Measurements from ENCODE around the gene SYNE1.

SYNE1 gene

DNA sequence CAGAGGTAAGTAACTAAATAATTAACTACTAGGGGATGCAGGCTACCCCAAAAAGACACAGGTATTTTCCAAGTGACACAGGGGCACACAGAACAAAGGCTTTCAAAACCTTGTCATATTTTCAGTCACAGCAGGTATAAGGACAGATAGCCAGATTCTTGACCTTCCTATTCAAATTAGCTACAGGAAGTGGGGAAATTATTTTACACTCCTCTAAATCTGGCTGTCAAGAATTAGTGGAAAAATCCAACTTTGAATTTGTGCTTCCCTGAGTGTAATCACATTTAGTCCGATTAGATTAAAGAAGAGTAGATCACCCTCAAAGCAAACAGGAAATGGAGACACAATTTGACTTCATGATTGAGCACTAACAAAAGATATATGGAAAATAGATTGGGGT lies 60.6 kb downstream of the SYNE1 start:
- no peak for TF ChIP-seq ZFX (IDR thresholded peaks at IDR 0.05)
- no peak overlapping the region for H3K27ac ChIP-seq

DNA sequence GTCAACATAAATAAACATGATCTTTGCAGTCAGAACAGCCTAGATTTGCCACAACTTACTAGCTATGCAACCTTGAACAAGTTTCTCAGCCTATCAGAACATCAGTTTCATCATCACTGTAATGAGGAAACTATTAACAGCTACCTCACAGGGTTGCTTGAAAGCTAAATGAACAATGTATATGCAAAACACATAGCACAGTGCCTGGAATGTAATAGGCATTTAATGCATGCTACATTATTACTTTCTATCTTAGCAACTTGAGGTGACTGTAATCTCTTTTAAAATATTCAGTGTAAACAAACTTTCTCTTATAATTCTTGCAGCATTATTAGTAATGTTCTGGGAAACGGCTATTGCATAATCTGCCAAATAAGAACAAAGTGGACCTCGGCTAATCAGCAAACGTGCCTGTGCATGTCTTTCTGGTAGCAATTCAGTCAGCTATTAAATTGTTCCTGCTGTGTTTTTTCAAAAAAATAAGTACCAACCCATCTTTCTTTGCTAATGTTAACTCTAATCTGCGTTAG lies 61.5 kb downstream of the SYNE1 start:
- no peak overlapping the region for H3K27ac ChIP-seq
- TF ChIP-seq, protein P1, sequence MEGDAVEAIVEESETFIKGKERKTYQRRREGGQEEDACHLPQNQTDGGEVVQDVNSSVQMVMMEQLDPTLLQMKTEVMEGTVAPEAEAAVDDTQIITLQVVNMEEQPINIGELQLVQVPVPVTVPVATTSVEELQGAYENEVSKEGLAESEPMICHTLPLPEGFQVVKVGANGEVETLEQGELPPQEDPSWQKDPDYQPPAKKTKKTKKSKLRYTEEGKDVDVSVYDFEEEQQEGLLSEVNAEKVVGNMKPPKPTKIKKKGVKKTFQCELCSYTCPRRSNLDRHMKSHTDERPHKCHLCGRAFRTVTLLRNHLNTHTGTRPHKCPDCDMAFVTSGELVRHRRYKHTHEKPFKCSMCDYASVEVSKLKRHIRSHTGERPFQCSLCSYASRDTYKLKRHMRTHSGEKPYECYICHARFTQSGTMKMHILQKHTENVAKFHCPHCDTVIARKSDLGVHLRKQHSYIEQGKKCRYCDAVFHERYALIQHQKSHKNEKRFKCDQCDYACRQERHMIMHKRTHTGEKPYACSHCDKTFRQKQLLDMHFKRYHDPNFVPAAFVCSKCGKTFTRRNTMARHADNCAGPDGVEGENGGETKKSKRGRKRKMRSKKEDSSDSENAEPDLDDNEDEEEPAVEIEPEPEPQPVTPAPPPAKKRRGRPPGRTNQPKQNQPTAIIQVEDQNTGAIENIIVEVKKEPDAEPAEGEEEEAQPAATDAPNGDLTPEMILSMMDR (conservative IDR thresholded peaks at IDR 0.05) = no peak
- TF ChIP-seq ZFX (IDR thresholded peaks at IDR 0.05) = no peak

DNA sequence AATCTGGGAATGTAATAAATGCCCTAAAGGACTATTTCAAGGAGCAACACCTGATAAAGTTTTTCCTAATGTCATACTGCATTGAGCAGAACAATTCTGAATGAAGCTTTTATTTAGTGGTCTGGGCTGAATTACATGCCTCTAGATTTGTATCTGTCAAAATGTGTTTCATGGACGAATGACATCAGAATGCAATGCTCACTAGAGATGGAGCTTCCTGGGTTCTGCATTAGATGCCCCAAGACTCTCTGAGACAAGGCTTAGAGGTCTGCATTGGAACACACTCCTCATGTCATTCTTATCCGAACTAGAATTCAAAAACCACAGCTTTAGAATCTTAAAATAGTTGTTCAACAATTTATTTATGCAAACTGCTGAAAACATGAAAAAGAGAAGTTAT lies 62.0 kb downstream of the SYNE1 start:
- no peak for TF ChIP-seq ZFX (IDR thresholded peaks at IDR 0.05)
- no peak overlapping the region for H3K27ac ChIP-seq

DNA sequence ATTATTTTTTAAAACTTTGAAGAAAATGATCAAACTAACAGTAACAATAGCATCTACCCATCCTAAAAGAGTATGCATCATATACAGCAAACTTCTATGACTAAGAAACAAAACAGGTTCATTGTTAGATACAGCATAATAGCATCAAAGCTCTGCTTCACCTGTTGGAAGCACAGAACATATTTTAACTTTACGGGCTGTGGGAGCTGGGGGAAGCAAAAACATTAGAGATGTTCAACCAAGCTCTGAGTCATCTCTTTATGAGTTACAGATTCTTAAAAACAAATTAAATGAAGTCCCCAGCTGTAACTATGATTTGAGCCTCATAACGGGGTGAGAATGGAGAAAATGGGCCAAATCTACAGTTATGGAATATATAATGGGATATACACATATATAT lies 63.4 kb downstream of the SYNE1 start:
- H3K27ac ChIP-seq = no peak overlapping the region
- TF ChIP-seq, protein P1 (conservative IDR thresholded peaks at IDR 0.05) = no peak
- no peak for TF ChIP-seq ZFX (IDR thresholded peaks at IDR 0.05)

DNA sequence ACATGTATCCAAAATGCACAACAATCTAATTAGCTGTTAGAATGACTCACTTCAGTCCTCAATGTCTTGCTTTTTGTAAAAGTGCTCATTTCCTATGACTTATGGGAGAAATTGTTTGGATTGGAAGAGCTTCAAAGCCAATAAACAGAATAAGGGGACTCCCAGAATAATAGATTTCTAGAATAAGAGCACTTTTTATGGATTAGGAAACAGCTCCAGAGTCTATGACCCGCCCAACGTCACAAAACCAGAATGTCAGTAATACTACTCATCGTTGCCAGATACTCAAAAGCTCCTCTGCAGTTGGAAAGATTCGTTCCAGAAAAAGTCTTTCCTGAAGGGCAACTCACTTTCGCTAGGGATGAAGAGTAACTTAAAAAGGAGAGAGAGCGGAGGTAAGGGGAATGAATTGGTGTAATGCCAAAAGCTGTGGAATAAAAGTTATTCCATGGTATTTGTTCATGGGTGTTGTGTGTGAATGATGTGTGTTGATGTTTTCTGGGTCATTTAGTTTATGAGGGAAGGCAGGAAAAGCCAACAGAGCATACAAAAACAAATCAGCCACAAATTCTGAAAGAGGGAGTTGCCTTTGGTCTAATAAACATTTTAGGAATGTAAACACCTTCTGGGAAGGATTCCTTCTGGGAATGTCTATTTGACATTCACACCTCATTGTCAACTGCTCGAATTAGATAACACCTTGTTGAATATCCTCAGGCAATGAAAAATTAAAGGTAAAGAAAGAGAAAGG lies 64.6 kb downstream of the SYNE1 start:
- no peak overlapping the region for H3K27ac ChIP-seq
- TF ChIP-seq, protein P1 (conservative IDR thresholded peaks at IDR 0.05) = no peak
- TF ChIP-seq ZFX (IDR thresholded peaks at IDR 0.05) = no peak

DNA sequence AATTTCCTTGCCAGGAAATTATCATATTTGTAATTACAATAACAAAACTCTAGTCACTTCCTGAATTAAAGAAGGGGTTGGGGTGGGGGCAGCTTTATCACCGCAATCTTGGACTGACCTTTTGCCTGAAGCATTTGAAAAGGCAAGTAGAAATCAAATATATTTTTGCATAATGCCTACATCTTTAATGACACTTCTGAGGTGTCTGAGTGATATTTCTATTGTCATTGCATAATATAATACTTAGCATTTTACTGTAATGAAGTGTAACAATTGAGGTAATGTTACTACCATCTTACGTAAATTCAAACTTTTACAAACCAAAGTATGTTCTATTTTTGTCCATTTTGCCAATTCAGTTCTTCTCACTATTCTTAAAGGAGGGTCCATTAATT lies 65.2 kb downstream of the SYNE1 start:
- TF ChIP-seq, protein P1 (conservative IDR thresholded peaks at IDR 0.05) = no peak
- no peak overlapping the region for H3K27ac ChIP-seq

DNA sequence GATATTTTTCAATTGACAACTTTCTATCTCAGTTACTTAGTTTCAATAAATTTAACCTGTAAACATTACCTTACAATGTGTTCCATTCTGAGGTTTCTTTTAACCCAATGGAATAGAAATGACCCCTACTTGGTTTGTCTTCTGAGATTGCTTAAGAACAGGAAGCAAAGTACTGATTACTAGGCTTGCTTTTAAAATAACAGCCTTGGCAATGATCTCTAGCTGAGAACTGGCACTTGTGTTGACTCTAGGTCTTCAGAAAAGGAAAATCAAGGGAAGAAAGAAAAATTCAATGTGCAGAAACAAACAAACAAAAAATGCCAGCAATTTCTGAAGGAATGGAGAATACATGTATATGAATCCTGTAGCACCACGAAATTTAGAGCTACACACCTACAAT lies 66.1 kb downstream of the SYNE1 start:
- no peak overlapping the region for H3K27ac ChIP-seq
- TF ChIP-seq, protein P1 (conservative IDR thresholded peaks at IDR 0.05) = no peak
- TF ChIP-seq ZFX (IDR thresholded peaks at IDR 0.05) = no peak

DNA sequence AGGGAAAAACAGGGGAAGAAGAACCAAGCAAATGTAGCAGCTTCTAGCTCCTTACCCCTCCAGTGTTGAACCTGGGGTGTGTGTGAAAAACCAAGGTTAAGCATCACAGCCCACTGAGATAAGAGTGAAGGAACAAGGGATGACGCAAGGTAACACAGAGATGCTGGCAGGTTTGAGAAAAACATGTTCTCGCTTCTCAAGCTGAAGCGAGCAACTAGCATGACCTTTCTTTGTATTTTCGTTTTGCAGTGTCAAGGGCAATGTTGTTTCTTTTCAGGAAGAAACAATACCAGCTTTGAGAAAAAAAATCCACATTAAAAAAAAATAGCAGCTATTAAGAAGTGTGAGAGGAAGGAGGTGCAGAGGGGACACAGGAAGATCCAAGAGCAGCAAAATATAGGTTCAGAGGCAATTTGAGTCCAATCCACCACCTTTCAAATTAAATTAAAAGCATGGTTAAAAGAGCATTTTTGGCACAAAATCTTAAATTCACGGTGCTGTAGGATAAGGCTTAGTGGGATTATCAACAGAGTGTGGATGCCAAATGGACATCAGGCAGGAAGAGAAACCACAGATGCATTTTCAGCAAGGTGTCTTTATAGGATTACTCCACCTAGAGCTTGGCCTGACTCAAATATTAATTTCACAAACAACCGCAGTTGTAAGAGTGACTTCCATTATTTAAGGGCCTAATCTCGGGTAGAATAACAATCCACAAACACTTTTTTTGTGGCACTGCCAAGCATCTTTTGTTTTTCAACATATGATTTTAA lies 70.9 kb downstream of the SYNE1 start:
- H3K27ac ChIP-seq = no peak overlapping the region
- TF ChIP-seq, protein P1 (conservative IDR thresholded peaks at IDR 0.05) = no peak
- TF ChIP-seq ZFX (IDR thresholded peaks at IDR 0.05) = no peak

Data from C4-2B (cell line).